NCI-H446 treated with DMSO at 0.1 percent for 48 hours (cell line): ENCODE data around the gene SGMS1.
"Not testable (repeated sequence)": the region's sequence is repeated elsewhere in the genome, so short reads cannot be mapped to it uniquely, and the experiment has no call there.

Experiments used
- DNase-seq: peaks from one replicate; lab custom pipeline; 2025; lab: John Stamatoyannopoulos, UW

Gene SGMS1

GRCh38 chr10:50508315-50509051, 115.3 kb downstream of the SGMS1 start:
- DNase-seq, result no peak

GRCh38 chr10:50506861-50507573, 116.7 kb downstream of the SGMS1 start:
- no peak for DNase-seq

DNA sequence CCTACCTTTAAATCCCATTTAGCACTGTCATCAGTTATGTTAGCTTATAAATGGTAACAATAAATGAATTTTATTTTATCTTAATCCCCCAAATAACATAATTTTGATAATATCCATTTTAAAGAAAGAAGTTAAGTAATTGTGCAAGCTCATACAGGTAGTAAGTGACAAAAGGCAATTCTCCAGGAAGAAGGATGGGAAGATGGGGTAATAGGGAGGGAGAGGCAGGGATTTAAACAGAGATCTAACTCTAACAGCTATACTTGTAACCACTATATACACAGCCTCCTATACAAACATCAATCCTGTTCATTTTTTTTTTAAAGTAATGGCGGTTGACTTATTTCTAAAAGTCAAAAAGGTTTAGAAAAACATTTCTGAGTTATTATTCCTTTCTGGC, 119.4 kb downstream of the SGMS1 start:
- DNase-seq, result no peak

DNA sequence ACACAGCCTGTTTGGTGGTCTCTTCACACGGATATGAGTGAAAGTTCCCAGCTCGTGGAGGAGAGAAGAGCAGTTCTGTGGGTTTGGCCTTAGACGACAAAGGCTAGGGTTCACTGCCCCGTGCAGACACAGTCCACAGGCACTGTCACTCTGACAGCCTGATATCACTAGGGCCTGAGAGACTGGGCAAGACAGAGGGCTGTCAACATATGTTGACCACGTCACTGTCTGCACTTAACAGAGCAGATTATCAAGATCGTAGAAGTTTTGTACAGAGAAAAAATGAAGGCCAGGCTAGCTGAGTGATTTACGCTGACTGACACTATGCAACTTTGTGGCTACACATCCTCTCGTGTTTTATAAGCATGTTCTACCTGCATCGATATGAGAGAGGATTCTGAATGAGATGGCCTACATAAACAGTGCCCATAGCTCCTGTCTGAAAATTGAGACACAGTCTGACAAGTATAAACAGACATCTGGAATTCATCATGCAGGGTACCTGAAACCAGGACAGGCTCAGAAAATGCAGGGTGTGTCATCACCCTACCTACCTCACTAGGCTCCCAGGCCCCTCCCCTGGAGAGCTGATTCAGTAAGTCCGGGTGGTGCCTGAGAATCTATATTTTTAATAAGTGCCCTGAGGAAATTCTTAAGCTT, 120.0 kb downstream of the SGMS1 start:
- no peak for DNase-seq

GRCh38 chr10:50503156-50503555, 120.6 kb downstream of the SGMS1 start:
- DNase-seq, result not testable (repeated sequence)

DNA sequence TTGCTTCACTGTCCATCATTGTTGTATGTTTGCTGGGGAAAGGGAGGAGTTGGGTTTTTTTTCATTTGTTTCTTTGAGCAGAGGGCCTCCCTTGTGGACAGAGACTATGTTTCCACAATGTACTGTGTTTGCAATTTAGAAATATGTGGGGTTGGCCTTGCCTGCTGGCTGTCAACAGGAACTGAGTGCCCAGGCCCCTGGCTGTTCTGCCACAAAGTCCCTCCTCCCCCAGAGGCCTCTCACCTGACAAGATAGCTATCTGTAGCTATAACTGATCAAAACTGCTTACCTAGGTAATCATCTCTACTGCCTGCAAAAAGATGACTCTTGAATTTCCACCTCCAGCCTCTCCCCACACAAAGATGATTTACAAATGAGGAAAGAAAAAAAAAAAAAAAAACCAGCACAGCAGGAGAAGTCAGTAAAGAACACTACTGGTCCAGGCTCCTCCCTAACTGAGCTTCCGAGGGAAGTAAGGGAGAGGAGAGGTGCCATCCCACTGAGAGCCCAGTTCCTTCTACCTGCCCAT, 121.8 kb downstream of the SGMS1 start:
- no peak for DNase-seq

DNA sequence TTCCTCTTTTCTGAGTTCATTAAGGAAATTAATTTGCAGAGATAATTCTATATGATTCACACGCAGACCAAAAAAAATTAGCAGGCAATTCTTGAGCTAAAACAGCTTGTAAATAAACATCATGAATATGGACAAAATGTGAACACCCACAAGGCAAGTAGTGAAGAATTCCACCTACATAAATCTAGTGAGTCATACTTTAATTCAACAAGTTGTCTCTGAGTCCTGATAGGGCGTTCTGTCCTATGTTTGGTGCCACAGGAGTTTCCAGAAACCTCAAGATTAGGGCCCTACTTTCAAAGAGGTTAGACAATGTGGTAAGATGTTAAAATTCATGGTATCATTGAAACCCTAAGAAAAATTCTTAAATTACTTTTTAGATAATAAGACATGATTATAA, 122.3 kb downstream of the SGMS1 start:
- no peak for DNase-seq

DNA sequence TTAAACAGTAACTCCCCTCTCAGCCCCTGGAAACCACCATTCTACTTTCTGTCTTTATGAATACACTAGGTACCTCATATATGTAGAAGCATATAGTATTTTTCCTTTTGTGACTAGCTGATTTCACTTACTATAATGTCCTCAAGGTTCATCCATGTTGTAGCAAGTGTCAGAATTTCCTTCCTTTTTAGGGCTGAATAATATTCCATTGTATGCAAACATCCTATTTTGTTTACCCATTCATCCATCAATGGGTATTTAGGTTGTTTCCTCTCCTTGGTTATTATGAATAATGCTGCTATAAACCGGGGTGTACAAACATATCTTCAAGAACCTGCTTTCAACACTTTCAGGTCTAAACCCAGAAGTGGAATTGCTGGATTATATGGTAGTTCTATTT, 125.3 kb downstream of the SGMS1 start:
- no peak for DNase-seq

- no peak for DNase-seq
These were observed 126.0 kb downstream of the SGMS1 start for GRCh38 chr10:50497758-50498157.

DNA sequence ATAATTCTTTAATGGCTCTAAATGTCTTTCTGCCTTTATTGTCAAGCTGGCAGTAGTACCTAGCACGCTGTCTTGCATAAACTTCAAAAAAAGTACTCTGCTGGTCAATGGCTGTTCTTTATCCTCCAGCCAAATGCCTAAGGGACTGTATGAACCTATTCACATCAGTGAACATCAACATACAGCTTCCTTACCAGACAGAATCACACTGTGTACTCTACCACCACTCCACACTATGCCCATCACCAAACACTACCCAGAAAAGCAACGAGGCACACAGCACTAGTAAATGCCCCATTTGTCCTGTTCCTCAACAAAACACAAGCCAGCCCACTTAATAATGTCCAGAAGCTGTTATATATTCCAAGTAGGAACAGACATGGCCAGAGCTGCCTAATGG, 127.5 kb downstream of the SGMS1 start:
- no peak for DNase-seq

- DNase-seq, result no peak
These were observed 133.5 kb downstream of the SGMS1 start for GRCh38 chr10:50490241-50490640.

DNA sequence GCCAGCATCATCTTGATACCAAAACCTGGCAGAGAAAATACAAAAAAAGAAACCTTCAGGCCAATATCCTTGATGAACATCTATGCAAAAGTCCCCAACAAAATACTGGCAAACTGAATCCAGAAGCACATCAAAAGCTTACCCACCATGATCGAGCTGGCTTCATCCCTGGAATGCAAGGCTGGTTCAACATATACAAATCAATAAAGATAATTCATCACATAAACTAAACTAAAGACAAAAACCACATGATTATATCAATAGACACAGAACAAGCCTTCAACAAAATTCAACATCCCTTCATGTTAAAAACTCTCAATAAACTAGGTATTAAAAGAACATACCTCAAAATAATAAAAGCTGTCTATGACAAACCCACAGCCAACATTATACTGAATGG, 139.2 kb downstream of the SGMS1 start:
- DNase-seq, result not testable (repeated sequence)

DNA sequence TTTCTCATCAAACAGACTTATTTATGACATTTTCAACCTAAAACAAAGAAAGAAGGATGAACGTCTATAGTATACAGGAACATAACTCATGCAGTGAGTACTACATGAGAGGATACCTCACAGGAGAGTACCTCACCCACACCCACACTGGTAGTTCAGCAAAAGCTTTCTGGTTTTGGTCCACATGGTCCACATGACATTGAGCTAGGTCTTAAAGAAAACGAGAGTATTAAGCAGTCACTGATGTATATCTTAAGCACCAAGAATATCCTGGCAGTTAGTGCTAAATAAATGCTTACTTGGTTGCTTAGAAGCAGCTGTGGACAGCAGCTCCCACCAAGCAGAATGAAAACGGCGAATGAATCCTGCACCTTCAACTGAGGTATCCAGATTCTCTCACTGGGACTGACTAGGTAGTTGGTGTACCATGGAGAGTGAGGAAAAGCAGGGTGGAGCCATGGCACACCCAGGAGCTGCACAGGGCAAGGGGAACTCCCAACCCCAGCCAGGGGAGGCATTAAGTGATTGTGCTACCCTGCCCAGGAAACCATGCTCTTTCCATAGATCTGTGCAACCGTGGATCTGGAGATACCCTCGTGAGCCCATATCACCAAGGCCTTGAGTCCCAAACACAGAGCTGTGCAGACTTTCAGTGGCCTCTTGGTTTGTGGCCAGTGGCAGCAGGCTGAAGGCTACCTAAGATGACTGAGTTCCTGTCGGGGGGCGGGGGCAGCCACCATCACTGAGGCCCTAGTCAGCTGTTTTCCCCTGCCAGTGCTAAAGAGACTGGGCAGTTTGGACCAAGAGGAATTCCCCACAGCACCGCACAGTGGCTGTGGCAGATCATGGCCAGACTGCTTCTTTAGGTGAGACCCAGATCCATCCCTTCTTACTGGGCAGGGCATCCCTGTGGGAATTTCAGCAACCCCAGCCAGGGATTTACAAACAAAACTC, 143.4 kb downstream of the SGMS1 start:
- no peak for DNase-seq

- DNase-seq, result no peak
These were observed 146.2 kb downstream of the SGMS1 start for GRCh38 chr10:50477287-50478203.

GRCh38 chr10:50473756-50474155, 150.0 kb downstream of the SGMS1 start:
- no peak for DNase-seq

DNA sequence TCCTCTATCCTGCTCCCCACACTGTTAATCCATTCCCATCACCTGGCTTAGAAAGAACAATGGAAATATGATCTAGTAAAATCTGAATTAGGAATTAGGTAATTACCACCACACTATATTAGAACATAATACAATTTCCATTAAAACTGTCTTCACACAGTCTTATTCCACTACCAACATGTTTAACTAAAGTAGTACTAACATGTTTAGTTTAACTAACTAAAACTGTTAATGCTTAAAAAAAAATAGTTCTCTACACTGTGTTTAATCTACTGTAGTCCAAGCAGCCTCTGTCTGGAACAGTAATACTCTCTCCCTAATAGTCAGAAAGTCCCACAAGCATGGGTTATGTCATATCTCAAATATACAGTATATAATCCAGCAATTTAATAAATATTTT, 150.8 kb downstream of the SGMS1 start:
- DNase-seq, result no peak

- DNase-seq, result no peak
These were observed 152.2 kb downstream of the SGMS1 start for GRCh38 chr10:50471583-50471975.

- DNase-seq, result no peak
These were observed 152.8 kb downstream of the SGMS1 start for GRCh38 chr10:50470798-50471582.

GRCh38 chr10:50470345-50470744, 153.4 kb downstream of the SGMS1 start:
- no peak for DNase-seq

DNA sequence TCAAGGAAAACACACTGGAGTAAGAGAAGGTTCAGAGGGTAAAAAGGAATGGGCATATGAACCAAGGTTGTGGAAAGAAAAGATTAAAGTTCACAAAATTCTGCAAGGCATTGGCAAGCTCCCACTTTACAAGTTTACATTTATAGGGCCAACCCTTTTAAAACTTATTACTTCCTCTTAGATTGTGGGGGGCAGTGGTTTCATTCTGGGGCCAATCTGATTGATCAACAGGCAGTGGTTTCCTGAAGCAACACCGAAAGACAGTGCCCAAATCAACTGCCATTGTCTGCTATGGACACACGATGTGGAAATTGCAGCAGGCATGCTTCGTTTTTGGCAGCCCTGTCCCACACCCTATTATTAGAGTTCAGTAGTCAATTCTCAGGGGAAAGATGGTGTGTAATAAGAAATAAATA, 154.0 kb downstream of the SGMS1 start:
- DNase-seq, result no peak
